H1 (cell line): Measurements from ENCODE around the gene FASTK. TPM values are rescaled to one million over a fixed set of nuclear protein-coding genes. Genes with fewer than 3 reads are reported as not detected.

Source experiments
- CTCF ChIA-PET: fragments of 300-600 bp; sonication (Branson Sonifier 250); formaldehyde crosslinking; loops from one replicate; lab custom pipeline; 2021; ENCODE audit not compliant: partially characterized antibody; lab: Charles Lee
- POLR2A ChIA-PET: fragments of 300-600 bp; sonication (Branson Sonifier 250); formaldehyde crosslinking; loops from one replicate; lab custom pipeline; 2021; ENCODE audit warnings: inconsistent platforms; ENCODE audit not compliant: partially characterized antibody; lab: Charles Lee
- DNase-seq, 2 experiments: peaks; one replicate each; pipeline versions ENCODE4 v3.0.0 to v3.0.0-alpha.2; 2010 to 2022; ENCODE audit warnings: low spot score in 2 of 2, low read depth in 1 of 2, mixed read lengths in 1 of 2
- FAIRE-seq: peaks from 2 replicates; lab custom pipeline; 2011; peaks lifted over from hg19 to GRCh38; lab: Jason Lieb, UNC
- H2AFZ ChIP-seq: 2 replicates; pipeline ENCODE4 v1.8.1; 2012; ENCODE audit warnings: low read length, inconsistent platforms
- H2AK5ac ChIP-seq: 2 replicates; pipeline ENCODE4 v1.6.1; 2013; ENCODE audit warnings: low read depth, low read length
- H2BK120ac ChIP-seq: replicated peaks from 2 replicates; pipeline ENCODE3; 2013; ENCODE audit warnings: low read depth, low read length, inconsistent platforms
- H2BK12ac ChIP-seq: 2 replicates; pipeline ENCODE4 v1.6.1; 2013; ENCODE audit warnings: low read depth, low read length
- H2BK15ac ChIP-seq: 2 replicates; pipeline ENCODE4 v1.6.1; 2013; ENCODE audit warnings: low read length
- H2BK20ac ChIP-seq: 2 replicates; pipeline ENCODE4 v1.6.1; 2013; ENCODE audit warnings: low read length
- H2BK5ac ChIP-seq: 2 replicates; pipeline ENCODE4 v1.6.1; 2013; ENCODE audit warnings: low read depth, low read length
- H3K14ac ChIP-seq: 2 replicates; pipeline ENCODE4 v1.6.1; 2013; ENCODE audit warnings: inconsistent platforms; ENCODE audit not compliant: insufficient read length
- H3K18ac ChIP-seq: 2 replicates; pipeline ENCODE4 v1.6.1; 2013; ENCODE audit warnings: low read length; ENCODE audit errors: extremely low read depth
- H3K23ac ChIP-seq: 2 replicates; pipeline ENCODE4 v1.6.1; 2013; ENCODE audit warnings: inconsistent platforms; ENCODE audit not compliant: insufficient read length
- H3K23me2 ChIP-seq: 2 replicates; pipeline ENCODE4 v1.6.1; 2013; ENCODE audit warnings: low read depth, low read length
- H3K27ac ChIP-seq: 2 replicates; pipeline ENCODE4 v1.6.1; 2011; ENCODE audit warnings: low read depth, low read length, inconsistent platforms
- H3K27me3 ChIP-seq, 4 experiments: replicated peaks in 1 of 4; 1 replicate in 1 of 4; 2 replicates in 3 of 4; pipeline versions ENCODE4 v1.6.1 to v1.8.1; 2011 to 2013; ENCODE audit warnings: low read length in 3 of 4, mild to moderate bottlenecking in 3 of 4, inconsistent platforms in 2 of 4, mixed read lengths in 2 of 4, moderate library complexity in 1 of 4; ENCODE audit not compliant: control insufficient read depth in 3 of 4, insufficient read depth in 3 of 4; ENCODE audit errors: extremely low read depth in 1 of 4
- H3K36me3 ChIP-seq, 4 experiments: 2 replicates each; pipeline versions ENCODE4 v1.6.1 to v1.8.1; 2011 to 2013; ENCODE audit warnings: mild to moderate bottlenecking in 4 of 4, low read length in 3 of 4, moderate library complexity in 2 of 4, control low read depth in 1 of 4, inconsistent platforms in 1 of 4; ENCODE audit not compliant: insufficient read depth in 4 of 4, control insufficient read depth in 2 of 4
- H3K4ac ChIP-seq: replicated peaks from 2 replicates; pipeline ENCODE3; 2013; ENCODE audit warnings: low read length, low read depth, mixed read lengths, inconsistent platforms; ENCODE audit not compliant: insufficient read length
- H3K4me1 ChIP-seq, 4 experiments: replicated peaks in 1 of 4; 1 replicate in 1 of 4; 2 replicates in 3 of 4; pipeline versions ENCODE4 v1.6.1 to v1.8.1; 2011 to 2013; ENCODE audit warnings: low read length in 3 of 4, inconsistent platforms in 2 of 4, mixed read lengths in 1 of 4; ENCODE audit not compliant: insufficient read depth in 4 of 4, control insufficient read depth in 3 of 4
- H3K4me2 ChIP-seq, 2 experiments: 2 replicates each; pipeline versions ENCODE4 v1.6.1 to v1.8.1; 2011 to 2013; ENCODE audit warnings: low read depth in 2 of 2, low read length in 2 of 2, control low read depth in 1 of 2, inconsistent platforms in 1 of 2, mild to moderate bottlenecking in 1 of 2; ENCODE audit not compliant: insufficient read depth in 1 of 2
- H3K4me3 ChIP-seq, 4 experiments: fragments of 200-600, 300-600 bp in 1 of 4; sonication (generic), shearing (Covaris generic), sonication (Bioruptor Twin) in 1 of 4; 2 replicates each; pipeline versions ENCODE4 v1.5.1 to v1.8.1; 2011 to 2016; ENCODE audit warnings: low read length in 4 of 4, low read depth in 3 of 4, control low read depth in 2 of 4, inconsistent platforms in 2 of 4, mild to moderate bottlenecking in 2 of 4, mixed read lengths in 1 of 4, moderate library complexity in 1 of 4; ENCODE audit not compliant: insufficient read depth in 2 of 4; ENCODE audit errors: extremely low read depth in 1 of 4
- H3K56ac ChIP-seq: replicated peaks from 2 replicates; pipeline ENCODE3; 2013; ENCODE audit warnings: low read depth, mild to moderate bottlenecking, mixed read lengths, low read length, inconsistent platforms; ENCODE audit not compliant: insufficient read length
- H3K79me1 ChIP-seq: 2 replicates; pipeline ENCODE4 v1.6.1; 2013; ENCODE audit warnings: low read depth, low read length, control low read depth
- H3K79me2 ChIP-seq, 2 experiments: 2 replicates each; pipeline versions ENCODE4 v1.6.1 to v1.8.1; 2012 to 2013; ENCODE audit warnings: low read length in 2 of 2, mild to moderate bottlenecking in 2 of 2, inconsistent platforms in 1 of 2; ENCODE audit not compliant: insufficient read depth in 2 of 2, control insufficient read depth in 1 of 2
- H3K9ac ChIP-seq, 4 experiments: replicated peaks in 1 of 4; 1 replicate in 1 of 4; 2 replicates in 3 of 4; pipeline versions ENCODE4 v1.6.1 to v1.8.1; 2011 to 2013; ENCODE audit warnings: low read depth in 3 of 4, low read length in 3 of 4, control low read depth in 2 of 4, mild to moderate bottlenecking in 2 of 4, moderate library complexity in 2 of 4, inconsistent platforms in 1 of 4; ENCODE audit errors: extremely low read depth in 1 of 4
- H3K9me3 ChIP-seq, 2 experiments: 2 replicates each; pipeline versions ENCODE4 v1.6.1 to v1.8.1; 2012 to 2013; ENCODE audit warnings: mild to moderate bottlenecking in 2 of 2, moderate library complexity in 2 of 2, control low read depth in 1 of 2, inconsistent platforms in 1 of 2, low read depth in 1 of 2, low read length in 1 of 2, mixed read lengths in 1 of 2; ENCODE audit not compliant: insufficient read depth in 2 of 2
- H4K20me1 ChIP-seq, 2 experiments: replicated peaks in 1 of 2; 2 replicates each; pipeline versions ENCODE3 to v1.8.1; 2011 to 2013; ENCODE audit warnings: inconsistent platforms in 2 of 2, low read length in 2 of 2, mild to moderate bottlenecking in 1 of 2; ENCODE audit not compliant: insufficient read depth in 2 of 2, control insufficient read depth in 1 of 2
- H4K5ac ChIP-seq: 2 replicates; pipeline ENCODE4 v1.6.1; 2013; ENCODE audit warnings: low read length, low read depth, mixed read lengths, inconsistent platforms; ENCODE audit not compliant: insufficient read length
- H4K8ac ChIP-seq: 2 replicates; pipeline ENCODE4 v1.8.0; 2013; ENCODE audit warnings: mild to moderate bottlenecking, moderate library complexity, low read length, inconsistent platforms; ENCODE audit not compliant: insufficient read depth; ENCODE audit errors: extremely low read depth
- H4K91ac ChIP-seq: replicated peaks from 2 replicates; pipeline ENCODE3; 2013; ENCODE audit warnings: low read length, mixed read lengths, inconsistent platforms; ENCODE audit not compliant: insufficient read length
- ASH2L ChIP-seq: fragments of 200-600, 300-600 bp; sonication (generic); IDR thresholded peaks from one replicate; pipeline ENCODE4 v1.7.1; 2017; ENCODE audit warnings: low read length
- CBX8 ChIP-seq: fragments of 300-800, 300-1000 bp; sonication (generic); IDR thresholded peaks from 2 replicates; pipeline ENCODE4 v1.7.1; 2016; ENCODE audit warnings: low read depth, low read length, borderline replicate concordance
- EP300 ChIP-seq, 2 experiments: IDR thresholded peaks; 1 replicate in 1 of 2; 2 replicates in 1 of 2; pipeline ENCODE4 v1.6.1; 2011 to 2012; ENCODE audit warnings: low read depth in 2 of 2, low read length in 2 of 2, mild to moderate bottlenecking in 2 of 2, borderline replicate concordance in 1 of 2, inconsistent platforms in 1 of 2, moderate library complexity in 1 of 2
- FOSL1 ChIP-seq: IDR thresholded peaks from 2 replicates; pipeline ENCODE4 v1.6.1; 2011; ENCODE audit warnings: mild to moderate bottlenecking, low read depth, low read length, moderate library complexity; ENCODE audit not compliant: insufficient read depth
- HDAC6 ChIP-seq: IDR thresholded peaks from one replicate; pipeline ENCODE4 v1.7.1; 2012; ENCODE audit warnings: low read depth, mild to moderate bottlenecking, inconsistent platforms, low read length, moderate library complexity
- JUN ChIP-seq: IDR thresholded peaks from 2 replicates; pipeline ENCODE4 v1.6.1; 2011; ENCODE audit warnings: low read depth, mild to moderate bottlenecking, improper control_type of control experiment, low read length
- KDM1A ChIP-seq: fragments of 200-600, 300-600 bp; sonication (generic); IDR thresholded peaks from 2 replicates; pipeline ENCODE4 v1.7.1; 2016; ENCODE audit warnings: mild to moderate bottlenecking, low read length, borderline replicate concordance
- KDM5A ChIP-seq: fragments of 200-600 bp; IDR thresholded peaks from 2 replicates; pipeline ENCODE4 v1.7.1; 2012; ENCODE audit warnings: mild to moderate bottlenecking, low read length, inconsistent platforms, mixed read lengths
- POLR2A ChIP-seq, 2 experiments: IDR thresholded peaks; 1 replicate in 1 of 2; 2 replicates in 1 of 2; pipeline ENCODE4 v1.6.1; 2011; ENCODE audit warnings: low read depth in 2 of 2, low read length in 2 of 2, mild to moderate bottlenecking in 2 of 2; ENCODE audit errors: control extremely low read depth in 1 of 2
- POLR2AphosphoS5 ChIP-seq: IDR thresholded peaks from 2 replicates; pipeline ENCODE4 v1.6.1; 2011; ENCODE audit warnings: low read depth, low read length
- RXRA ChIP-seq: IDR thresholded peaks from 2 replicates; pipeline ENCODE4 v1.6.1; 2011; ENCODE audit warnings: low read depth, mild to moderate bottlenecking, low read length, moderate library complexity; ENCODE audit not compliant: insufficient read depth
- SP4 ChIP-seq: IDR thresholded peaks from 2 replicates; pipeline ENCODE4 v1.6.1; 2012; ENCODE audit warnings: low read length, inconsistent platforms
- SRF ChIP-seq: IDR thresholded peaks from 2 replicates; pipeline ENCODE4 v1.6.1; 2011; ENCODE audit warnings: mild to moderate bottlenecking, low read depth, low read length, moderate library complexity
- WGBS, 2 experiments: shearing (Covaris generic) in 1 of 2; methylation state at CpG; one replicate each; pipeline versions ENCODE4 v1.1.6 to v1.1.7; 2013 to 2015; ENCODE audit warnings: low lambda C conversion rate in 2 of 2, mixed read lengths in 2 of 2, inconsistent platforms in 1 of 2, low coverage in 1 of 2, missing lambda C conversion rate in 1 of 2; ENCODE audit not compliant: insufficient replicate concordance in 2 of 2, insufficient coverage in 1 of 2, insufficient read length in 1 of 2; ENCODE audit errors: extremely low coverage in 1 of 2, missing lambda C conversion rate in 1 of 2; 5-methylcytosine and 5-hydroxymethylcytosine counted together
- polyA plus RNA-seq, 7 experiments: library from polyadenylated mRNA; depleted of rRNA in 3 of 7; stranded (reverse) in 5 of 7; unstranded in 2 of 7; fragments of >200 nt in 5 of 7; fragments of 200-250 nt in 2 of 7; gene quantifications; 1 replicate in 5 of 7; 2 replicates in 1 of 7; 4 replicates in 1 of 7; pipeline versions ENCODE4 v1.2.1 to v1.2.3, GENCODE V29; 2011 to 2013; ENCODE audit warnings: missing spikeins in 2 of 7, mixed read lengths in 2 of 7
- total RNA-seq: library from RNA; stranded (reverse); fragmentation: NEBNext Ultra II Directional; extraction: Animal tissue kit (Norgen Biotek cat#: 25700); gene quantifications from 2 replicates; pipeline ENCODE4 v1.2.1, GENCODE V29; 2021

The FASTK gene
- total and polyA plus RNA-seq, 2 of the 8 experiments (the other 6 are each of a cell fraction or from before 2014, with no cell fraction given), result 39.4 to 84.0 TPM

GRCh38 chr7:151119902-151120301, 39.3 kb upstream of the FASTK start:
- no peak overlapping the region for H4K8ac ChIP-seq
- no peak overlapping the region for H3K56ac ChIP-seq
- H3K18ac ChIP-seq, result no peak overlapping the region
- FAIRE-seq, result no peak
- POLR2A ChIA-PET, result no interaction called here
- H2BK5ac ChIP-seq, result no peak overlapping the region
- no peak overlapping the region for H2BK12ac ChIP-seq
- CTCF ChIA-PET, result interaction anchor here (1.0 to 22.4 kb wide), 16 partner anchors 8 to 221 kb away, joined by 3 to 448 read pairs (median 4); partner anchors contain the start of genes AGAP3 and TMUB1
- H4K20me1 ChIP-seq, result peaks cover 25 to 45% of the 10 kb centered on the region in 2 experiments
- no peak overlapping the region for H2AK5ac ChIP-seq
- peaks cover 2% of the 10 kb centered on the region; the same call in 1 of the 2 replicates for H3K23me2 ChIP-seq
- peaks cover 0 to 6% of the 10 kb centered on the region in 2 experiments; a peak in 1 of 4 replicates for H3K79me2 ChIP-seq
- H3K23ac ChIP-seq, result no peak overlapping the region
- no peaks in the 10 kb centered on the region for H3K9me3 ChIP-seq
- H3K27ac ChIP-seq, result no peak overlapping the region
- H3K14ac ChIP-seq, result no peak overlapping the region
- no peak overlapping the region for H2BK120ac ChIP-seq
- H4K5ac ChIP-seq, result no peak overlapping the region
- H3K9ac ChIP-seq, result no peak overlapping the region
- no peak overlapping the region for H2AFZ ChIP-seq
- no peak overlapping the region for H3K4me3 ChIP-seq
- DNase-seq, result no peak
- no peak overlapping the region for H4K91ac ChIP-seq
- WGBS, 2 experiments, result 93% methylated on average over 27 of the region's 27 CpGs; no CpG with 5 or more reads in 1 of the 2 experiments
- H2BK15ac ChIP-seq, result no peak overlapping the region
- H3K4me1 ChIP-seq, result peaks cover 0 to 19% (median 5%) of the 10 kb centered on the region in 4 experiments; a peak in 5 of 7 replicates
- no peak overlapping the region for H2BK20ac ChIP-seq
- no peak overlapping the region for H3K4me2 ChIP-seq
- H3K36me3 ChIP-seq, result peaks cover 0 to 30% (median 4%) of the 10 kb centered on the region in 4 experiments; a peak in 3 of 8 replicates
- no peak overlapping the region for H3K4ac ChIP-seq
- peaks cover 2% of the 10 kb centered on the region for H3K79me1 ChIP-seq
- peaks cover 0 to 15% (median 8%) of the 10 kb centered on the region in 4 experiments; a peak in 6 of 7 replicates for H3K27me3 ChIP-seq
- TF ChIP-seq RXRA (no peak), SP4 (no peak), KDM5A (no peak), JUN (no peak), POLR2A (IDR thresholded peaks at IDR 0.05; ENCODE audit: control extremely low read depth in 1 of 2, low read depth in 2 of 2, low read length in 2 of 2) (no peak), HDAC6 (no peak), FOSL1 (no peak), POLR2AphosphoS5 (no peak), ASH2L (no peak), SRF (no peak), CBX8 (no peak), EP300 (IDR thresholded peaks at IDR 0.05; ENCODE audit: borderline replicate concordance in 1 of 2, low read depth in 2 of 2, low read length in 2 of 2) (no peak), KDM1A (no peak)
